Upper lobe of left lung (tissue), 4 donors: ENCODE results near the gene EIF4E1B.

Source experiments
- CTCF ChIP-seq, 6 experiments: fragments of 450-650 bp in 4 of 6; fragments of 200-600 bp in 2 of 6; sonication (generic) in 2 of 6; IDR thresholded peaks; one replicate each; pipeline ENCODE4 v1.5.1; 2016 to 2019; ENCODE audit warnings: antibody characterized with exemption in 6 of 6
- EP300 ChIP-seq, 4 donors: sonication (generic); formaldehyde crosslinking; IDR thresholded peaks; one replicate each; pipeline ENCODE4 v1.5.1; 2017; ENCODE audit warnings: antibody characterized with exemption in 4 of 4, control low read depth in 2 of 4
- POLR2AphosphoS5 ChIP-seq, 2 donors: sonication (generic); formaldehyde crosslinking; IDR thresholded peaks; one replicate each; pipeline ENCODE4 v1.5.1; 2017; ENCODE audit warnings: antibody characterized with exemption in 2 of 2

DNA sequence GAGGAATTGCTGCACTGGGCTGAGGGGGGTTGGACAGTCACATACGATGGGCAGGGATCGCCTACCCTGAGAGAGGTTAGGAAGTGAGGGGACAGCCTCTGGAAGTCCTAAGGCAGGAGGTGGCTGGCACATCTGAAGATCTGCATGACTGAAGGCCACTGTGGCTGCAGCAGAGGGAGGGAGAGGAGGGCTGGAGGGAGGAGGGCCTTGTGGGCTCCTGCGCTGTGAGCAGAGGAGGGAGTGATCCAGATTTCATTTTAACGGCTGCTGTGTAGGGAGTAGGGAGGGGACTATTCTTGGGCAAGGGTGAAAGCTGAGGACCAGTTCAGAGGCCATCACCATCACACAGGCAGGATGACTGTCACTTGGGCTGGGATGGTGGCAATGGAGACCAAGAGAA, 7.1 kb downstream of the EIF4E1B start:
- no peak for TF ChIP-seq CTCF (IDR thresholded peaks at IDR 0.05)
- TF ChIP-seq EP300 (IDR thresholded peaks at IDR 0.05): no peak
- TF ChIP-seq POLR2AphosphoS5 (IDR thresholded peaks at IDR 0.05): no peak
